ENCODE measurements around the gene DUSP1. TPM values are rescaled to one million over a fixed set of nuclear protein-coding genes. Genes with fewer than 3 reads are reported as not detected.
A peak's percentile ranks its signal among the peaks of the same experiment; 100 is the strongest.

The DUSP1 gene
- total RNA-seq, 2 experiments from 2014 or later: 761 to 768 TPM

- POLR2A ChIA-PET: interaction anchor here (1.2 to 2.2 kb wide), 2 partner anchors 41 to 48 kb away, joined by 3 to 8 read pairs; partner anchors contain the start of gene DUSP1
- Mint-ChIP-seq H3K27ac (no peak overlapping the region), H3K36me3 (ENCODE audit: low read depth) (no peaks in the 10 kb centered on the region), H3K4me3 (no peak overlapping the region), H3K27me3 (no peaks in the 10 kb centered on the region), H3K9me3 (no peaks in the 10 kb centered on the region), H3K4me1 (ENCODE audit: low read depth) (peaks cover 6% of the 10 kb centered on the region)
- CTCF ChIA-PET: interaction anchor here (1.3 to 2.0 kb wide), 4 partner anchors 9 to 209 kb away, joined by 3 to 5 read pairs (median 4); no protein-coding TSS in a partner anchor
- no peak for TF ChIP-seq CTCF (IDR thresholded peaks at IDR 0.05)
- ATAC-seq (ENCODE audit: poor library complexity) (no peak), DNase-seq (no peak)
- peaks cover 23% of the 10 kb centered on the region for H3K4me1 ChIP-seq (ENCODE audit: insufficient read depth, low read length)
- no peaks in the 10 kb centered on the region for H3K27me3 ChIP-seq (ENCODE audit: control insufficient read depth in 1 of 2, insufficient read depth in 2 of 2, low read length in 2 of 2)
- H3K27ac ChIP-seq (ENCODE audit: low read depth in 1 of 2, low read length in 2 of 2): no peak overlapping the region
- no peak overlapping the region for H3K4me3 ChIP-seq (ENCODE audit: low read length)
- intact Hi-C loops (cut with DNase I, micrococcal nuclease): no loop called here
- H3K36me3 ChIP-seq (ENCODE audit: insufficient read depth, low read length): no peaks in the 10 kb centered on the region
- no peaks in the 10 kb centered on the region for H3K9me3 ChIP-seq (ENCODE audit: control insufficient read depth in 1 of 2, insufficient read depth in 1 of 2, low read length in 2 of 2)
These were observed 47.5 kb downstream of the DUSP1 start for GRCh38 chr5:172723508-172723907.

DNA sequence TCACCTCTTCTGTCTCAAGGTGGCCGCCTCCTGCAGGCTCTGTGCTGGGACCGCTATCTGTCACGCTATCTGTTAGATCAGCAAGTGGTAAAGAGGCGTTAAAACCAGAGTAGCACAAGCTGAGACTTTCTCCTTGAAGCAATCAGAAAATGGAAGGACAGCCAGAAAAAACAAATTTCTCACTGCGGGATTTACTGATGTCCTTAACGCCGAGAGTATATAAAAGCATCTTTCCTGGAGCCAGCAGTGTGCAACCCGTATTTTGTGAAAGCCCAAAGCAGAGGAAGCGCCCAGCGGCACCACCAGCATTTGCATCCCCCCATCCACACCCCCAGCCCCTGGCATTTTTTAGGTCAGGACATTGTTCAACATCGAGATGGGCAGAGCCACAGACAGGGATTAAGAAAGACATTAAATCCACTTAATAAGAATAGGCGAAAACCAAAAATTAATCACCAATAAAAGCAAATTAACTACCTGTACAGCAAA is 48.6 kb downstream of the DUSP1 start:
- CTCF ChIA-PET: interaction anchor here (1.2 to 1.5 kb wide), 4 partner anchors 39 to 237 kb away, joined by 3 to 5 read pairs (median 4); partner anchors contain the start of gene RPL26L1
- no peaks in the 10 kb centered on the region for H3K27me3 Mint-ChIP-seq
- peaks cover 6% of the 10 kb centered on the region for H3K4me1 Mint-ChIP-seq (ENCODE audit: low read depth)
- Histone ChIP-seq H3K4me3 (ENCODE audit: low read length) (no peak overlapping the region), H3K36me3 (ENCODE audit: insufficient read depth, low read length) (no peaks in the 10 kb centered on the region), H3K27me3 (ENCODE audit: control insufficient read depth in 1 of 2, insufficient read depth in 2 of 2, low read length in 2 of 2) (no peaks in the 10 kb centered on the region), H3K4me1 (ENCODE audit: insufficient read depth, low read length) (peaks cover 24% of the 10 kb centered on the region), H3K9me3 (ENCODE audit: control insufficient read depth in 1 of 2, insufficient read depth in 1 of 2, low read length in 2 of 2) (no peaks in the 10 kb centered on the region), H3K27ac (ENCODE audit: low read depth in 1 of 2, low read length in 2 of 2) (no peak overlapping the region)
- no peaks in the 10 kb centered on the region for H3K36me3 Mint-ChIP-seq (ENCODE audit: low read depth)
- H3K27ac Mint-ChIP-seq: no peak overlapping the region
- POLR2A ChIA-PET: interaction anchor here (0.9 to 2.2 kb wide), 3 partner anchors 42 to 55 kb away, joined by 3 to 8 read pairs (median 6); partner anchors contain the start of gene DUSP1
- intact Hi-C loops (cut with DNase I, micrococcal nuclease): no loop called here
- H3K9me3 Mint-ChIP-seq: no peaks in the 10 kb centered on the region
- peak in 5 of 14 experiments; percentile 17 to 81 (median 74) for DNase-seq
- ATAC-seq (ENCODE audit: poor library complexity): peak; percentile 81
- no peak overlapping the region for H3K4me3 Mint-ChIP-seq
- TF ChIP-seq CTCF (IDR thresholded peaks at IDR 0.05): no peak

- intact Hi-C loops (cut with DNase I, micrococcal nuclease): no loop called here
These were observed 49.3 kb downstream of the DUSP1 start for GRCh38 chr5:172721455-172722326.

More at GRCh38 chr5:172721455-172722326, 49.3 kb downstream of the DUSP1 start:
- DNase-seq: peak in 1 of 14 experiments; percentile 47
- Mint-ChIP-seq H3K36me3 (ENCODE audit: low read depth) (no peaks in the 10 kb centered on the region), H3K27me3 (no peaks in the 10 kb centered on the region), H3K4me1 (ENCODE audit: low read depth) (peaks cover 12% of the 10 kb centered on the region), H3K4me3 (no peak overlapping the region), H3K9me3 (no peaks in the 10 kb centered on the region), H3K27ac (no peak overlapping the region)
- Histone ChIP-seq H3K36me3 (ENCODE audit: insufficient read depth, low read length) (no peaks in the 10 kb centered on the region), H3K4me1 (ENCODE audit: insufficient read depth, low read length) (peaks cover 30% of the 10 kb centered on the region), H3K27me3 (ENCODE audit: control insufficient read depth in 1 of 2, insufficient read depth in 2 of 2, low read length in 2 of 2) (no peaks in the 10 kb centered on the region), H3K27ac (ENCODE audit: low read depth in 1 of 2, low read length in 2 of 2) (no peak overlapping the region), H3K4me3 (ENCODE audit: low read length) (no peak overlapping the region), H3K9me3 (ENCODE audit: control insufficient read depth in 1 of 2, insufficient read depth in 1 of 2, low read length in 2 of 2) (no peaks in the 10 kb centered on the region)
- peak; percentile 29 for ATAC-seq (ENCODE audit: poor library complexity)
- POLR2A ChIA-PET: interaction anchor here (0.9 to 2.2 kb wide), 3 partner anchors 43 to 56 kb away, joined by 3 to 8 read pairs (median 6); partner anchors contain the start of gene DUSP1
- CTCF ChIA-PET: interaction anchor here (1.2 to 1.5 kb wide), 3 partner anchors 43 to 238 kb away, joined by 3 to 5 read pairs (median 4); partner anchors contain the start of gene RPL26L1
- TF ChIP-seq CTCF (IDR thresholded peaks at IDR 0.05): no peak

Data from CD4-positive, alpha-beta T cell (primary cell).